GM12878 (cell line): ENCODE measurements around the gene FCGR2B. TPM values are rescaled to one million over a fixed set of nuclear protein-coding genes. Genes with fewer than 3 reads are reported as not detected.

ENCODE experiments used
- ATAC-seq: fragments of 200-7000 bp; cut with Tn5 transposase; 3 replicates; pipeline ENCODE4 v1.9.1; 2020; ENCODE audit warnings: mild to moderate bottlenecking, moderate library complexity
- BruUV-seq: library from RNA; stranded (reverse); fragments of 400-500 nt; replicated peaks from 2 replicates; lab custom pipeline; 2021; lab: Mats Ljungman, UMichigan
- CTCF ChIA-PET: fragments of 300-600 bp; sonication (Branson Sonifier 250); formaldehyde crosslinking; extraction: SDS; loops from one replicate; lab custom pipeline; 2021; ENCODE audit warnings: inconsistent platforms; lab: Yijun Ruan, JAX
- POLR2A ChIA-PET: fragments of 350-600 bp; formaldehyde crosslinking; extraction: SDS; loops from one replicate; lab custom pipeline; 2021; ENCODE audit warnings: inconsistent platforms; lab: Charles Lee
- RAD21 ChIA-PET: fragments of 300-600 bp; sonication (Branson Sonifier 250); formaldehyde crosslinking; loops from one replicate; lab custom pipeline; 2023; ENCODE audit warnings: antibody characterized with exemption; ENCODE audit not compliant: unreplicated experiment; lab: Charles Lee
- SMC1A ChIA-PET: fragments of 300-600 bp; sonication (Branson Sonifier 250); formaldehyde crosslinking; loops from one replicate; lab custom pipeline; 2023; ENCODE audit not compliant: unreplicated experiment, uncharacterized antibody; lab: Charles Lee
- DNase-seq: peaks from one replicate; pipeline ENCODE4 v3.0.0-alpha.2; 2011; ENCODE audit warnings: low read depth, low spot score
- FAIRE-seq: peaks from 3 replicates; lab custom pipeline; 2011; peaks lifted over from hg19 to GRCh38; lab: Jason Lieb, UNC
- H2AFZ ChIP-seq: 2 replicates; pipeline ENCODE4 v1.6.0; 2011; ENCODE audit warnings: low read depth, low read length, control low read depth; ENCODE audit not compliant: control insufficient read depth
- H3K27ac ChIP-seq: 2 replicates; pipeline ENCODE4 v1.5.1; 2011; ENCODE audit warnings: control low read depth; ENCODE audit not compliant: control insufficient read depth, insufficient read depth
- H3K27me3 ChIP-seq, 2 experiments: replicated peaks in 1 of 2; 2 replicates each; pipeline versions ENCODE4 v1.6.0 to v1.6.1; 2011; ENCODE audit warnings: low read length in 1 of 2; ENCODE audit not compliant: control insufficient read depth in 2 of 2, insufficient read depth in 2 of 2
- H3K36me3 ChIP-seq, 2 experiments: 2 replicates each; pipeline ENCODE4 v1.5.1; 2011; ENCODE audit warnings: low read length in 1 of 2; ENCODE audit not compliant: control insufficient read depth in 2 of 2, insufficient read depth in 2 of 2
- H3K4me1 ChIP-seq: 2 replicates; pipeline ENCODE4 v1.6.1; 2011; ENCODE audit warnings: mild to moderate bottlenecking, low read length, moderate library complexity, mixed read lengths; ENCODE audit not compliant: control insufficient read depth, insufficient read depth
- H3K4me2 ChIP-seq: 2 replicates; pipeline ENCODE4 v1.6.0; 2011; ENCODE audit warnings: control low read depth; ENCODE audit not compliant: control insufficient read depth, insufficient read depth
- H3K4me3 ChIP-seq: fragments of 200-600 bp; sonication (generic); 2 replicates; pipeline ENCODE4 v1.5.1; 2016
- H3K79me2 ChIP-seq: 2 replicates; pipeline ENCODE4 v1.6.0; 2011; ENCODE audit warnings: low read length; ENCODE audit not compliant: control insufficient read depth, insufficient read depth
- H3K9ac ChIP-seq: 2 replicates; pipeline ENCODE4 v1.8.0; 2011; ENCODE audit warnings: low read length, control low read depth, mixed read lengths; ENCODE audit not compliant: control insufficient read depth, insufficient read depth
- H3K9me3 ChIP-seq: replicated peaks from 3 replicates; pipeline ENCODE4 v1.5.1; 2011; ENCODE audit warnings: mild to moderate bottlenecking, low read length; ENCODE audit not compliant: control insufficient read depth, insufficient read depth
- H4K20me1 ChIP-seq: 2 replicates; pipeline ENCODE4 v1.6.0; 2011; ENCODE audit not compliant: control insufficient read depth, insufficient read depth
- BCL11A ChIP-seq: IDR thresholded peaks from 2 replicates; pipeline ENCODE4 v1.6.1; 2011; ENCODE audit warnings: low read depth, low read length
- BHLHE40 ChIP-seq, 2 experiments: fragments of 450-650 bp in 1 of 2; IDR thresholded peaks; 2 replicates each; pipeline ENCODE4 v1.6.1; 2011 to 2017; ENCODE audit warnings: low read depth in 2 of 2, borderline replicate concordance in 1 of 2, improper control_type of control experiment in 1 of 2, low read length in 1 of 2, mild to moderate bottlenecking in 1 of 2
- EED ChIP-seq: sonication (generic); IDR thresholded peaks from 2 replicates; pipeline ENCODE4 v1.6.1; 2016; ENCODE audit warnings: antibody characterized with exemption, low read depth
- GABPA ChIP-seq: IDR thresholded peaks from 2 replicates; pipeline ENCODE4 v1.6.1; 2014; ENCODE audit warnings: antibody characterized with exemption, low read depth, mild to moderate bottlenecking, inconsistent platforms
- GATAD2B ChIP-seq: fragments of 450-650 bp; conservative IDR thresholded peaks from 2 replicates; pipeline ENCODE4 v1.6.1; 2017; ENCODE audit warnings: low read depth, mild to moderate bottlenecking, moderate library complexity
- HDAC6 ChIP-seq: fragments of 200-600 bp; sonication (generic); IDR thresholded peaks from one replicate; pipeline ENCODE4 v1.8.0; 2017; ENCODE audit warnings: antibody characterized with exemption; ENCODE audit not compliant: unreplicated experiment
- IKZF1 ChIP-seq: fragments of 450-650 bp; conservative IDR thresholded peaks from 2 replicates; pipeline ENCODE4 v1.6.1; 2017; ENCODE audit warnings: antibody characterized with exemption, mild to moderate bottlenecking
- IKZF2 ChIP-seq, 2 experiments: fragments of 450-650 bp; IDR thresholded peaks; 2 replicates each; pipeline ENCODE4 v1.6.1; 2017; ENCODE audit warnings: mild to moderate bottlenecking in 2 of 2, moderate library complexity in 2 of 2
- KLF5 ChIP-seq: fragments of 450-650 bp; IDR thresholded peaks from 2 replicates; pipeline ENCODE4 v1.6.1; 2014; ENCODE audit warnings: mild to moderate bottlenecking; ENCODE audit not compliant: partially characterized antibody
- LARP7 ChIP-seq: fragments of 450-650 bp; IDR thresholded peaks from 2 replicates; pipeline ENCODE4 v1.6.1; 2017; ENCODE audit warnings: mild to moderate bottlenecking
- MEF2A ChIP-seq: IDR thresholded peaks from 2 replicates; pipeline ENCODE4 v1.6.1; 2011; ENCODE audit warnings: low read depth, mild to moderate bottlenecking, low read length, moderate library complexity; ENCODE audit not compliant: insufficient read depth
- MTA2 ChIP-seq: fragments of 450-650 bp; IDR thresholded peaks from 2 replicates; pipeline ENCODE4 v1.6.1; 2016; ENCODE audit warnings: low read depth, mild to moderate bottlenecking, moderate library complexity
- POLR2A ChIP-seq: IDR thresholded peaks from 2 replicates; pipeline ENCODE4 v1.6.1; 2011; ENCODE audit warnings: low read depth, mild to moderate bottlenecking, low read length
- RAD51 ChIP-seq: fragments of 450-650 bp; IDR thresholded peaks from 2 replicates; pipeline ENCODE4 v1.6.1; 2016; ENCODE audit warnings: moderate library complexity, mild to moderate bottlenecking, inconsistent platforms
- RFX5 ChIP-seq: IDR thresholded peaks from 2 replicates; pipeline ENCODE4 v1.6.1; 2011; ENCODE audit warnings: low read depth, low read length, improper control_type of control experiment
- RUNX3 ChIP-seq: IDR thresholded peaks from 2 replicates; pipeline ENCODE4 v1.6.1; 2012; ENCODE audit warnings: low read length, inconsistent platforms
- SMAD1 ChIP-seq: fragments of 450-650 bp; IDR thresholded peaks from 2 replicates; pipeline ENCODE4 v1.6.1; 2018; ENCODE audit warnings: mild to moderate bottlenecking, low read depth; ENCODE audit not compliant: partially characterized antibody
- STAT3 ChIP-seq: IDR thresholded peaks from 2 replicates; pipeline ENCODE4 v1.6.1; 2011; ENCODE audit warnings: low read depth, low read length, improper control_type of control experiment
- ZZZ3 ChIP-seq: IDR thresholded peaks from 2 replicates; pipeline ENCODE4 v1.6.1; 2011; ENCODE audit warnings: low read depth; ENCODE audit not compliant: control insufficient read depth, insufficient read length
- WGBS: methylation state at CpG from one replicate; pipeline ENCODE4 v1.1.6; 2016; ENCODE audit warnings: low lambda C conversion rate; ENCODE audit not compliant: insufficient replicate concordance, insufficient coverage; ENCODE audit errors: missing lambda C conversion rate; 5-methylcytosine and 5-hydroxymethylcytosine counted together
- in situ Hi-C: fragments of 300-500 bp; cut with MboI; formaldehyde crosslinking; loops from 9 replicates; pipeline ENCODE4 v1.14.3; 2018; ENCODE audit warnings: mixed read lengths
- intact Hi-C: fragments of 100-400 bp; cut with micrococcal nuclease; formaldehyde crosslinking; loops from one replicate; pipeline ENCODE4 v1.14.2; 2022; ENCODE audit not compliant: unreplicated experiment
- polyA plus RNA-seq, 11 experiments: library from polyadenylated mRNA; depleted of rRNA in 4 of 11; unstranded in 6 of 11; stranded (reverse) in 5 of 11; fragments of >200 nt; fragmentation: Nextera tagmentation in 4 of 11; fragmentation: Illumina TruSeq in 1 of 11; extraction: Ambion mirVana in 4 of 11; extraction: Trizol in 1 of 11; gene quantifications; 1 replicate in 1 of 11; 2 replicates in 10 of 11; pipeline versions ENCODE4 v1.2.1 to v1.2.3, GENCODE V29; 2011 to 2016; ENCODE audit warnings: inconsistent platforms in 2 of 11, missing spikeins in 2 of 11, low read depth in 1 of 11
- total RNA-seq, 4 experiments: library from RNA; depleted of rRNA in 3 of 4; stranded (reverse); fragments of >200 nt in 3 of 4; fragmentation: Illumina TruSeq in 1 of 4; extraction: Trizol in 1 of 4; gene quantifications; 2 replicates each; pipeline versions ENCODE4 v1.2.1 to v1.2.3, GENCODE V29; 2013 to 2021
- TF ChIP-seq, protein P1 (sequence below): IDR thresholded peaks from 2 replicates; pipeline ENCODE4 v1.6.1; 2012; ENCODE audit warnings: low read depth, low read length, improper control_type of control experiment
- TF ChIP-seq, protein P2 (sequence below): fragments of 450-650 bp; conservative IDR thresholded peaks from 2 replicates; pipeline ENCODE4 v1.6.1; 2017; ENCODE audit warnings: mild to moderate bottlenecking, moderate library complexity

The FCGR2B gene
- total and polyA plus RNA-seq, 10 of the 15 experiments (the other 5 are each of a cell fraction or from before 2014, with no cell fraction given) = 76.6 to 216 (median 108) TPM

DNA sequence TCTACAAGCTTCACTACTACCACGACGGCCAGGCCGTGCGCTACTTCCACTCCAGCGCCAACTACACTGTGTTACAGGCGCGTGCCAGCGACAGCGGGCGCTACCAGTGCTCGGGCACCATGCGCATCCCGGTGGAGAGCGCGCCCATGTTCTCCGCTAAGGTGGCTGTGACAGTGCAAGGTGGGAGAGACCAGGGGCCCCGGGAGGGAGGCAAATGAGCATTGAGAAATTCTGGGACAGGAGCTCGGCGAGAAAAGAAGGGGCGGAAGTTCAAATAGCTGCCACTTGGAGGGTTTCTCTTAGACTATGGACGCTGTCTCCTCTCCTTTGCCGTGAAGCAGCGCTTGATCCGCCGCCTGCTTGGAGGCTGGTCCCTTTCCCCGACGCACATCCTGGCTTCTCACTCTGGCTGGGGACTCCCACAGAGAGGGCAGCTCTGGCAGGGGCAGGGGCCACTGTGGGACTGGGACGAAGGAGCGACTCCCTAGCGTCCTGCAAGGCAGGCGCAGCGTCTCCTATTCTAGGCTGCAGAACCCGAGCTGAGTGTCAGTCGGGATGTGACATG, 63.0 kb downstream of the FCGR2B start:
- DNase-seq (no peak), FAIRE-seq (no peak), ATAC-seq (peak; percentile 43)
- CTCF ChIA-PET = interaction anchor here (0.9 to 5.8 kb wide), 8 partner anchors 8 to 239 kb away, joined by 3 to 86 read pairs (median 5); partner anchors contain the start of gene FCRLA
- Histone ChIP-seq H3K9ac (peak overlapping the region; percentile 75), H3K27ac (peak overlapping the region; percentile 78), H3K4me3 (peak overlapping the region; percentile 88), H2AFZ (peak overlapping the region; percentile 11), H3K4me1 (peaks cover 50% of the 10 kb centered on the region), H3K9me3 (no peaks in the 10 kb centered on the region), H3K36me3 (no peaks in the 10 kb centered on the region), H3K4me2 (peak overlapping the region; percentile 95), H3K27me3 (no peaks in the 10 kb centered on the region), H4K20me1 (no peaks in the 10 kb centered on the region), H3K79me2 (peaks cover 12% of the 10 kb centered on the region)
- TSS peak; percentile 79 for BruUV-seq
- in situ Hi-C loops = no loop called here
- SMC1A ChIA-PET = interaction anchor here (1.3 to 6.4 kb wide), 5 partner anchors 12 to 37 kb away, joined by 6 to 84 read pairs (median 21); partner anchors contain the start of gene FCRLA
- TF ChIP-seq, protein P1, sequence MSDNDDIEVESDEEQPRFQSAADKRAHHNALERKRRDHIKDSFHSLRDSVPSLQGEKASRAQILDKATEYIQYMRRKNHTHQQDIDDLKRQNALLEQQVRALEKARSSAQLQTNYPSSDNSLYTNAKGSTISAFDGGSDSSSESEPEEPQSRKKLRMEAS = peak; percentile 53; the same call in 1 of the 2 replicates
- no peak for TF ChIP-seq RUNX3
- TF ChIP-seq POLR2A = peak; percentile 61
- no peak for TF ChIP-seq MEF2A
- no peak for TF ChIP-seq SMAD1
- no peak for TF ChIP-seq STAT3
- TF ChIP-seq BHLHE40 (IDR thresholded peaks at IDR 0.05; ENCODE audit: borderline replicate concordance in 1 of 2, low read depth in 2 of 2, low read length in 1 of 2) = peak in 1 of 2 experiments; percentile 64; a peak in 1 of 4 replicates
- no peak for TF ChIP-seq KLF5
- TF ChIP-seq, protein P2, sequence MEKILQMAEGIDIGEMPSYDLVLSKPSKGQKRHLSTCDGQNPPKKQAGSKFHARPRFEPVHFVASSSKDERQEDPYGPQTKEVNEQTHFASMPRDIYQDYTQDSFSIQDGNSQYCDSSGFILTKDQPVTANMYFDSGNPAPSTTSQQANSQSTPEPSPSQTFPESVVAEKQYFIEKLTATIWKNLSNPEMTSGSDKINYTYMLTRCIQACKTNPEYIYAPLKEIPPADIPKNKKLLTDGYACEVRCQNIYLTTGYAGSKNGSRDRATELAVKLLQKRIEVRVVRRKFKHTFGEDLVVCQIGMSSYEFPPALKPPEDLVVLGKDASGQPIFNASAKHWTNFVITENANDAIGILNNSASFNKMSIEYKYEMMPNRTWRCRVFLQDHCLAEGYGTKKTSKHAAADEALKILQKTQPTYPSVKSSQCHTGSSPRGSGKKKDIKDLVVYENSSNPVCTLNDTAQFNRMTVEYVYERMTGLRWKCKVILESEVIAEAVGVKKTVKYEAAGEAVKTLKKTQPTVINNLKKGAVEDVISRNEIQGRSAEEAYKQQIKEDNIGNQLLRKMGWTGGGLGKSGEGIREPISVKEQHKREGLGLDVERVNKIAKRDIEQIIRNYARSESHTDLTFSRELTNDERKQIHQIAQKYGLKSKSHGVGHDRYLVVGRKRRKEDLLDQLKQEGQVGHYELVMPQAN = no peak
- TF ChIP-seq IKZF1 = peak; percentile 6; the same call in 1 of the 2 replicates
- no peak for TF ChIP-seq RFX5
- TF ChIP-seq MTA2 = no peak
- TF ChIP-seq GABPA = no peak
- TF ChIP-seq GATAD2B = no peak
- peak; percentile 84 for TF ChIP-seq HDAC6
- no peak for TF ChIP-seq RAD51
- no peak for TF ChIP-seq IKZF2 (IDR thresholded peaks at IDR 0.05)
- no peak for TF ChIP-seq ZZZ3
- peak; percentile 49; the same call in 1 of the 2 replicates for TF ChIP-seq LARP7
- 0 out of 2 replicates have a peak, but pooled peaks have one; percentile 6 for TF ChIP-seq BCL11A
- TF ChIP-seq EED = peak; percentile 38; the same call in 1 of the 2 replicates
- WGBS = 1% methylated on average over 33 of the region's 34 CpGs
- intact Hi-C loops = loop anchor here (2.0 kb wide), 1 partner anchor 19 kb away; the partner anchor contains the start of gene FCRLA
- POLR2A ChIA-PET = interaction anchor here (0.7 to 4.6 kb wide), 8 partner anchors 8 to 37 kb away, joined by 3 to 34 read pairs (median 4); partner anchors contain the start of gene FCRLA
- RAD21 ChIA-PET = interaction anchor here (0.7 to 6.1 kb wide), 7 partner anchors 8 to 186 kb away, joined by 3 to 85 read pairs (median 4); partner anchors contain the start of gene FCRLA
